ENCODE measurements around the gene BUD31. TPM values are rescaled to one million over a fixed set of nuclear protein-coding genes. Genes with fewer than 3 reads are reported as not detected.

The BUD31 gene
- total and polyA plus RNA-seq, 2 of the 13 experiments (the other 11 are each of a cell fraction or from before 2014, with no cell fraction given), result 35.1 to 79.1 TPM

DNA sequence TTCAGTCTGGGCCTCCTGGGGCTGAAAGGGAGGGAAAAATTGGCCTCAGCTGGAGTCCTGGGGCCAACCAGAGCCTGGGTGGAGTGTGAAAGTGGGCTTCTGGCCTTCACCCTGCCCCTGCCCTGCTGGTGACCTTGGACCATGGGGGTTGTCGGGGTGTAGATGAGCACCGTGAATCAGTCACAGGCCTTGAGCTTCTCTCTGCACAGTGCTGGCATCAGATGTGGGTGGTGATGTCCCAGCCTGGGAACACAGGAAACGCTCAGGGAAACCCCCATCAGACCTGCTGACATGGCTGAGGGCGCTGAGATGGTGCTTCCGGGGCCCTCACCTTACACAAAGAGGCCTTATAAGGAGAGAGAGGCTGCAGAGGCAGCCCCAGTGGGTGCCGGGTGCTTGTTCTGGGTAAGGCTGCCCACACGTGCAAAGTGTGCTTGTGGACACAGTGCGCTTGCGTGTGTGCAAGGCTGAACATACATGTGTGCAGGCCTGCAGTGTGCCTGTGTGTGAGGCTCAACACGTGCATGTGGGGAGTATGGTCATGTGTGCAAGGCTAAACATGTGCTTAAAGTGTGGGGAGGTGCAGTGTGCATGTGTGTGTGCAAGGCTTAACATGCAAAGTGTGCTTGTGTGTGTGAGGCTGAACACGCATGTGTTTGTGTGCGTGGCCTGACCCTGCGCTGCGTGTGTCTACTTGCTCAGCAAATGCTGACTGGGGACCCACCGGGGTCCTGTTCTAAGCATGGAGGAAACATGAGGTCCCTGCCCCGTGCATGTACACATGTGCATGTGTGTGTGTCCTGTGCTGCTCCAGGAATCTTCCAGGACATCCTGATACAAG lies 27.7 kb upstream of the BUD31 start (continued):
- no peak for TF ChIP-seq SNAPC4 (CRISPR knock-in tag; IDR thresholded peaks at IDR 0.05)
- no peak for TF ChIP-seq GABPA (IDR thresholded peaks at IDR 0.05; ENCODE audit: low read depth, low read length)
- TF ChIP-seq GABPA (CRISPR knock-in tag; IDR thresholded peaks at IDR 0.05; ENCODE audit: low read depth), result peak; percentile 63
- TF ChIP-seq ZMYM4 (CRISPR knock-in tag; IDR thresholded peaks at IDR 0.05), result no peak; the same call in 1 of the 2 replicates
- TF ChIP-seq ZFX (CRISPR knock-in tag; IDR thresholded peaks at IDR 0.05; ENCODE audit: low read depth), result peak; percentile 15; the same call in 1 of the 2 replicates
- TF ChIP-seq MAX (IDR thresholded peaks at IDR 0.05), result peak; percentile 42
- no peak for TF ChIP-seq DDIT3 (CRISPR knock-in tag; IDR thresholded peaks at IDR 0.05)
- TF ChIP-seq CEBPG (CRISPR knock-in tag; IDR thresholded peaks at IDR 0.05), result no peak
- TF ChIP-seq EP300 (IDR thresholded peaks at IDR 0.05; ENCODE audit: low read depth in 2 of 2, low read length in 2 of 2), result peak in 1 of 2 experiments; percentile 46; a peak in 2 of 4 replicates
- TF ChIP-seq EP300 (CRISPR knock-in tag; IDR thresholded peaks at IDR 0.05; ENCODE audit: borderline replicate concordance), result no peak
- TF ChIP-seq, protein P1, sequence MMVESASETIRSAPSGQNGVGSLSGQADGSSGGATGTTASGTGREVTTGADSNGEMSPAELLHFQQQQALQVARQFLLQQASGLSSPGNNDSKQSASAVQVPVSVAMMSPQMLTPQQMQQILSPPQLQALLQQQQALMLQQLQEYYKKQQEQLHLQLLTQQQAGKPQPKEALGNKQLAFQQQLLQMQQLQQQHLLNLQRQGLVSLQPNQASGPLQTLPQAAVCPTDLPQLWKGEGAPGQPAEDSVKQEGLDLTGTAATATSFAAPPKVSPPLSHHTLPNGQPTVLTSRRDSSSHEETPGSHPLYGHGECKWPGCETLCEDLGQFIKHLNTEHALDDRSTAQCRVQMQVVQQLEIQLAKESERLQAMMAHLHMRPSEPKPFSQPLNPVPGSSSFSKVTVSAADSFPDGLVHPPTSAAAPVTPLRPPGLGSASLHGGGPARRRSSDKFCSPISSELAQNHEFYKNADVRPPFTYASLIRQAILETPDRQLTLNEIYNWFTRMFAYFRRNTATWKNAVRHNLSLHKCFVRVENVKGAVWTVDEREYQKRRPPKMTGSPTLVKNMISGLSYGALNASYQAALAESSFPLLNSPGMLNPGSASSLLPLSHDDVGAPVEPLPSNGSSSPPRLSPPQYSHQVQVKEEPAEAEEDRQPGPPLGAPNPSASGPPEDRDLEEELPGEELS (CRISPR knock-in tag; IDR thresholded peaks at IDR 0.05), result 0 out of 2 replicates have a peak, but pooled peaks have one; percentile 47
- 0 out of 2 replicates have a peak, but pooled peaks have one; percentile 23 for TF ChIP-seq ZNF501 (CRISPR knock-in tag; IDR thresholded peaks at IDR 0.05)
- no peak for TF ChIP-seq ZFP36L1 (CRISPR knock-in tag; IDR thresholded peaks at IDR 0.05)
- no peak; the same call in 1 of the 2 replicates for TF ChIP-seq ZFP91 (CRISPR knock-in tag; IDR thresholded peaks at IDR 0.05; ENCODE audit: borderline replicate concordance)
- TF ChIP-seq ELF4 (CRISPR knock-in tag; IDR thresholded peaks at IDR 0.05; ENCODE audit: borderline replicate concordance), result no peak
- no peak for TF ChIP-seq ISX (CRISPR knock-in tag; conservative IDR thresholded peaks at IDR 0.05)
- TF ChIP-seq ZNF431 (CRISPR knock-in tag; IDR thresholded peaks at IDR 0.05; ENCODE audit: borderline replicate concordance, low read depth), result 0 out of 2 replicates have a peak, but pooled peaks have one; percentile 19
- TF ChIP-seq HNF4A (CRISPR knock-in tag; IDR thresholded peaks at IDR 0.05), result peak; percentile 74
- no peak for TF ChIP-seq SNAI1 (CRISPR knock-in tag; IDR thresholded peaks at IDR 0.05; ENCODE audit: borderline replicate concordance)
- TF ChIP-seq REPIN1 (CRISPR knock-in tag; IDR thresholded peaks at IDR 0.05; ENCODE audit: borderline replicate concordance, low read depth), result 0 out of 2 replicates have a peak, but pooled peaks have one; percentile 8

Measured in HepG2 (cell line).